HEK293 (cell line): ENCODE results near the gene YTHDC2.
A peak's percentile ranks its signal among the peaks of the same experiment; 100 is the strongest.

Experiments used
- AEBP2 ChIP-seq: fragments of 450-650 bp; formaldehyde crosslinking; IDR thresholded peaks from 2 replicates; pipeline ENCODE4 v1.5.1; 2016; ENCODE audit warnings: missing biosample characterization, missing genetic modification characterization, borderline replicate concordance
- CTCF ChIP-seq: fragments of 450-650 bp; formaldehyde crosslinking; IDR thresholded peaks from 2 replicates; pipeline ENCODE4 v1.5.1; 2016; ENCODE audit warnings: missing biosample characterization, missing genetic modification characterization
- GLI2 ChIP-seq: fragments of 450-650 bp; formaldehyde crosslinking; IDR thresholded peaks from 2 replicates; pipeline ENCODE4; 2017; ENCODE audit warnings: missing biosample characterization, missing genetic modification characterization, low read depth, borderline replicate concordance
- HOXD13 ChIP-seq: sonication (generic); formaldehyde crosslinking; IDR thresholded peaks from 2 replicates; pipeline ENCODE4 v1.8.0; 2022; ENCODE audit warnings: missing genetic modification reagents, borderline replicate concordance
- IKZF3 ChIP-seq: fragments of 450-650 bp; IDR thresholded peaks from 2 replicates; pipeline ENCODE4 v1.5.0; 2018; ENCODE audit warnings: missing biosample characterization, mild to moderate bottlenecking, missing genetic modification characterization, moderate library complexity
- KLF1 ChIP-seq: fragments of 450-650 bp; formaldehyde crosslinking; IDR thresholded peaks from 2 replicates; pipeline ENCODE4 v1.5.1; 2016; ENCODE audit warnings: missing biosample characterization, missing genetic modification characterization
- KLF16 ChIP-seq: fragments of 450-650 bp; formaldehyde crosslinking; IDR thresholded peaks from 2 replicates; pipeline ENCODE4 v1.5.1; 2017; ENCODE audit warnings: missing biosample characterization, missing genetic modification characterization
- SCRT1 ChIP-seq: fragments of 450-650 bp; formaldehyde crosslinking; IDR thresholded peaks from 2 replicates; pipeline ENCODE4 v1.5.1; 2016; ENCODE audit warnings: missing biosample characterization, missing genetic modification characterization, borderline replicate concordance
- TSHZ1 ChIP-seq: fragments of 450-650 bp; formaldehyde crosslinking; IDR thresholded peaks from 2 replicates; pipeline ENCODE4 v1.5.1; 2016; ENCODE audit warnings: missing biosample characterization, missing genetic modification characterization, borderline replicate concordance
- ZBTB1 ChIP-seq: fragments of 450-650 bp; formaldehyde crosslinking; IDR thresholded peaks from 2 replicates; pipeline ENCODE4 v1.5.1; 2016; ENCODE audit warnings: missing biosample characterization, missing genetic modification characterization
- ZFP41 ChIP-seq: fragments of 450-650 bp; formaldehyde crosslinking; IDR thresholded peaks from 2 replicates; pipeline ENCODE4 v1.5.1; 2016; ENCODE audit warnings: missing biosample characterization, missing genetic modification characterization, borderline replicate concordance
- ZNF140 ChIP-seq: fragments of 450-650 bp; formaldehyde crosslinking; IDR thresholded peaks from 2 replicates; pipeline ENCODE4 v1.5.1; 2016; ENCODE audit warnings: missing biosample characterization, missing genetic modification characterization
- ZNF155 ChIP-seq: fragments of 450-650 bp; formaldehyde crosslinking; IDR thresholded peaks from 2 replicates; pipeline ENCODE4 v1.5.1; 2016; ENCODE audit warnings: missing biosample characterization, missing genetic modification characterization
- ZNF157 ChIP-seq: fragments of 450-650 bp; formaldehyde crosslinking; IDR thresholded peaks from 2 replicates; pipeline ENCODE4 v1.5.1; 2016; ENCODE audit warnings: missing biosample characterization, missing genetic modification characterization
- ZNF266 ChIP-seq: fragments of 450-650 bp; formaldehyde crosslinking; IDR thresholded peaks from 2 replicates; pipeline ENCODE4 v1.5.1; 2016; ENCODE audit warnings: missing biosample characterization, missing genetic modification characterization, low read depth
- ZNF274 ChIP-seq, 2 experiments: fragments of 200-500 bp in 1 of 2; fragments of 450-650 bp in 1 of 2; sonication (Bioruptor generic) in 1 of 2; formaldehyde crosslinking in 1 of 2; IDR thresholded peaks; 2 replicates each; pipeline versions ENCODE4 v1.5.1 to v1.6.1; 2014 to 2016; ENCODE audit warnings: borderline replicate concordance in 1 of 2, inconsistent platforms in 1 of 2, low read length in 1 of 2, missing biosample characterization in 1 of 2, missing genetic modification characterization in 1 of 2
- ZNF335 ChIP-seq: fragments of 450-650 bp; formaldehyde crosslinking; conservative IDR thresholded peaks from 2 replicates; pipeline ENCODE4 v1.5.1; 2016; ENCODE audit warnings: missing biosample characterization, missing genetic modification characterization
- ZNF366 ChIP-seq: fragments of 450-650 bp; formaldehyde crosslinking; conservative IDR thresholded peaks from 2 replicates; pipeline ENCODE4 v1.5.1; 2016; ENCODE audit warnings: missing biosample characterization, missing genetic modification characterization
- ZNF510 ChIP-seq: fragments of 450-650 bp; formaldehyde crosslinking; IDR thresholded peaks from 2 replicates; pipeline ENCODE4 v1.5.1; 2018; ENCODE audit warnings: mild to moderate bottlenecking, missing genetic modification characterization, missing biosample characterization; ENCODE audit not compliant: insufficient replicate concordance
- ZNF518A ChIP-seq: fragments of 450-650 bp; formaldehyde crosslinking; conservative IDR thresholded peaks from 2 replicates; pipeline ENCODE4 v1.5.1; 2016; ENCODE audit warnings: low read depth, missing biosample characterization, missing genetic modification characterization
- ZNF530 ChIP-seq: fragments of 450-650 bp; formaldehyde crosslinking; IDR thresholded peaks from 2 replicates; pipeline ENCODE4 v1.5.1; 2016; ENCODE audit warnings: low read depth, missing biosample characterization, missing genetic modification characterization
- ZNF549 ChIP-seq: fragments of 450-650 bp; IDR thresholded peaks from 2 replicates; pipeline ENCODE4 v1.5.1; 2018; ENCODE audit warnings: missing biosample characterization, missing genetic modification characterization, mild to moderate bottlenecking, inconsistent platforms, moderate library complexity
- ZNF585B ChIP-seq: fragments of 450-650 bp; formaldehyde crosslinking; IDR thresholded peaks from 2 replicates; pipeline ENCODE4 v1.5.1; 2016; ENCODE audit warnings: missing biosample characterization, missing genetic modification characterization
- ZNF830 ChIP-seq: fragments of 450-650 bp; IDR thresholded peaks from 2 replicates; pipeline ENCODE4 v1.5.0; 2018; ENCODE audit warnings: missing biosample characterization, missing genetic modification characterization, low read depth, mild to moderate bottlenecking, moderate library complexity
- ZSCAN4 ChIP-seq: fragments of 450-650 bp; formaldehyde crosslinking; IDR thresholded peaks from 2 replicates; pipeline ENCODE4 v1.5.1; 2017; ENCODE audit warnings: missing biosample characterization, missing genetic modification characterization

The YTHDC2 gene

GRCh38 chr5:113513384-113514288 is at the start of gene YTHDC2 (continued):
- TF ChIP-seq ZNF335 (tag by site-specific recombination) (peak; percentile 89), GLI2 (tag by site-specific recombination) (no peak), ZNF510 (tag by site-specific recombination) (no peak), ZNF366 (peak; percentile 71), ZNF830 (no peak), AEBP2 (tag by site-specific recombination) (no peak), CTCF (peak; percentile 87), TSHZ1 (tag by site-specific recombination) (no peak; the same call in 1 of the 2 replicates), ZBTB1 (tag by site-specific recombination) (peak; percentile 29; the same call in 1 of the 2 replicates), ZNF157 (tag by site-specific recombination) (no peak), ZSCAN4 (tag by site-specific recombination) (no peak), HOXD13 (CRISPR knock-in tag) (no peak), SCRT1 (tag by site-specific recombination) (no peak), ZFP41 (tag by site-specific recombination) (no peak), ZNF274 (IDR thresholded peaks at IDR 0.05; ENCODE audit: low read length) (no peak), ZNF274 (tag by site-specific recombination; IDR thresholded peaks at IDR 0.05; ENCODE audit: borderline replicate concordance) (no peak), KLF16 (tag by site-specific recombination) (no peak), KLF1 (tag by site-specific recombination) (no peak; the same call in 1 of the 2 replicates), IKZF3 (no peak), ZNF530 (no peak), ZNF549 (tag by site-specific recombination) (no peak), ZNF155 (tag by site-specific recombination) (no peak), ZNF585B (tag by site-specific recombination) (no peak), ZNF140 (tag by site-specific recombination) (no peak), ZNF518A (tag by site-specific recombination) (peak; percentile 60), ZNF266 (tag by site-specific recombination) (no peak)
